NT2/D1 (cell line): Measurements from ENCODE around the gene SMARCAD1.

Experiments used
- SUZ12 ChIP-seq: IDR thresholded peaks from 2 replicates; pipeline ENCODE4 v1.6.1; 2011; ENCODE audit not compliant: insufficient read length, insufficient read depth; ENCODE audit errors: extremely low read depth
- YY1 ChIP-seq: IDR thresholded peaks from 2 replicates; pipeline ENCODE4 v1.6.1; 2011; ENCODE audit not compliant: insufficient read length, insufficient read depth
- ZNF274 ChIP-seq: IDR thresholded peaks from 2 replicates; pipeline ENCODE4 v1.6.1; 2011; ENCODE audit warnings: mild to moderate bottlenecking, low read depth, low read length

- TF ChIP-seq ZNF274, result no peak
- no peak for TF ChIP-seq SUZ12
- no peak for TF ChIP-seq YY1
Measured at GRCh38 chr4:94274912-94275311, 67.2 kb downstream of the SMARCAD1 start.
